SK-N-SH (cell line): Measurements from ENCODE around the gene CNTN3. TPM values are rescaled to one million over a fixed set of nuclear protein-coding genes. Genes with fewer than 3 reads are reported as not detected.

Experiments
- CTCF ChIA-PET: fragments of 300-600, 350-600 bp; formaldehyde crosslinking; extraction: SDS; loops from one replicate; lab custom pipeline; 2021; lab: Yijun Ruan, JAX
- POLR2A ChIA-PET: fragments of 350-600 bp; sonication (Branson Sonifier 250); formaldehyde crosslinking; extraction: SDS; loops from one replicate; lab custom pipeline; 2020; ENCODE audit warnings: antibody characterized with exemption, inconsistent platforms; lab: Yijun Ruan, JAX
- DNase-seq: peaks from one replicate; pipeline ENCODE4 v3.0.0; 2012
- H2AFZ ChIP-seq: fragments of 200-600 bp; sonication (generic); 2 replicates; pipeline ENCODE4 v1.8.1; 2016; ENCODE audit warnings: antibody characterized with exemption, mild to moderate bottlenecking, low read depth
- H3F3A ChIP-seq: fragments of 200-600 bp; sonication (generic); replicated peaks from 2 replicates; pipeline ENCODE3; 2016; ENCODE audit warnings: antibody characterized with exemption, mild to moderate bottlenecking; ENCODE audit not compliant: insufficient read depth
- H3K27ac ChIP-seq, 2 experiments: fragments of 200-500 bp in 1 of 2; fragments of 200-600 bp in 1 of 2; sonication (Bioruptor generic) in 1 of 2; sonication (generic), shearing (Covaris generic) in 1 of 2; 2 replicates each; pipeline versions ENCODE4 v1.5.1 to v1.6.1; 2014 to 2016; ENCODE audit warnings: low read depth in 2 of 2, inconsistent platforms in 1 of 2, low read length in 1 of 2, mild to moderate bottlenecking in 1 of 2, mixed read lengths in 1 of 2
- H3K27me3 ChIP-seq: fragments of 200-600 bp; sonication (generic), shearing (Covaris generic); 2 replicates; pipeline ENCODE4 v1.6.1; 2016; ENCODE audit warnings: mixed run types; ENCODE audit not compliant: insufficient read depth
- H3K36me3 ChIP-seq, 2 experiments: fragments of 200-500 bp in 1 of 2; fragments of 200-600 bp in 1 of 2; sonication (Bioruptor generic) in 1 of 2; sonication (generic) in 1 of 2; replicated peaks in 1 of 2; 2 replicates each; pipeline versions ENCODE3 to v1.5.1; 2014 to 2016; ENCODE audit warnings: low read length in 1 of 2, mild to moderate bottlenecking in 1 of 2; ENCODE audit not compliant: insufficient read depth in 2 of 2, control insufficient read depth in 1 of 2
- H3K4me1 ChIP-seq, 2 experiments: fragments of 200-500 bp in 1 of 2; fragments of 200-600 bp in 1 of 2; sonication (Bioruptor generic) in 1 of 2; sonication (generic), shearing (Covaris generic) in 1 of 2; 2 replicates each; pipeline versions ENCODE4 v1.5.1 to v1.6.1; 2014 to 2016; ENCODE audit warnings: low read depth in 1 of 2, low read length in 1 of 2, mixed run types in 1 of 2; ENCODE audit not compliant: insufficient read depth in 2 of 2, control insufficient read depth in 1 of 2
- H3K4me2 ChIP-seq: fragments of 200-600 bp; sonication (generic), shearing (Covaris generic); 2 replicates; pipeline ENCODE4 v1.6.1; 2017; ENCODE audit warnings: mixed run types
- H3K4me3 ChIP-seq, 2 experiments: fragments of 200-500 bp in 1 of 2; fragments of 200-600 bp in 1 of 2; sonication (Bioruptor generic) in 1 of 2; sonication (generic), shearing (Covaris generic) in 1 of 2; 2 replicates each; pipeline versions ENCODE4 v1.5.1 to v1.8.1; 2014 to 2016; ENCODE audit warnings: low read depth in 2 of 2, inconsistent platforms in 1 of 2, low read length in 1 of 2, mild to moderate bottlenecking in 1 of 2, mixed read lengths in 1 of 2, moderate library complexity in 1 of 2
- H3K79me2 ChIP-seq: fragments of 200-600 bp; sonication (generic); 2 replicates; pipeline ENCODE4 v1.8.1; 2017; ENCODE audit warnings: mild to moderate bottlenecking; ENCODE audit not compliant: insufficient read depth
- H3K9ac ChIP-seq: fragments of 200-600 bp; sonication (generic); 2 replicates; pipeline ENCODE4 v1.6.1; 2017; ENCODE audit warnings: mixed run types
- H3K9me2 ChIP-seq: fragments of 200-600 bp; sonication (generic); 2 replicates; pipeline ENCODE4 v1.6.1; 2017; ENCODE audit warnings: mixed run types
- H3K9me3 ChIP-seq: fragments of 200-600 bp; sonication (generic); 2 replicates; pipeline ENCODE4 v1.6.1; 2017; ENCODE audit warnings: mixed run types, mild to moderate bottlenecking, moderate library complexity
- H4K20me1 ChIP-seq: fragments of 200-600 bp; sonication (generic); 2 replicates; pipeline ENCODE4 v1.6.1; 2017; ENCODE audit warnings: mild to moderate bottlenecking, mixed run types; ENCODE audit not compliant: insufficient read depth
- ELF1 ChIP-seq: IDR thresholded peaks from 2 replicates; pipeline ENCODE4 v1.4.0; 2012
- MEF2A ChIP-seq: IDR thresholded peaks from 2 replicates; pipeline ENCODE4 v1.4.0; 2012; ENCODE audit warnings: low read depth, borderline replicate concordance
- NFIC ChIP-seq: IDR thresholded peaks from 2 replicates; pipeline ENCODE4 v1.4.0; 2012; ENCODE audit warnings: borderline replicate concordance
- TAF1 ChIP-seq: IDR thresholded peaks from 2 replicates; pipeline ENCODE4 v1.6.1; 2012; ENCODE audit warnings: low read depth, mild to moderate bottlenecking, low read length, moderate library complexity, borderline replicate concordance
- WGBS: methylation state at CpG from one replicate; pipeline ENCODE4 v1.1.6; 2017; ENCODE audit warnings: low lambda C conversion rate; 5-methylcytosine and 5-hydroxymethylcytosine counted together
- polyA plus RNA-seq, 3 experiments: library from polyadenylated mRNA; depleted of rRNA; stranded (reverse); fragments of >200 nt; gene quantifications; 2 replicates each; pipeline ENCODE4 v1.2.3, GENCODE V29; 2012
- TF ChIP-seq, protein P1 (sequence below): fragments of 150-350 bp; IDR thresholded peaks from 2 replicates; pipeline ENCODE4 v1.6.1; 2016; ENCODE audit warnings: mild to moderate bottlenecking, low read depth, low read length
- TF ChIP-seq, protein P2 (sequence below): fragments of 150-350 bp; IDR thresholded peaks from 2 replicates; pipeline ENCODE4 v1.6.1; 2017; ENCODE audit warnings: antibody characterized with exemption, low read length, low read depth, borderline replicate concordance
- TF ChIP-seq, protein P3 (sequence below): IDR thresholded peaks from 2 replicates; pipeline ENCODE4 v1.4.0; 2012; ENCODE audit warnings: low read depth, borderline replicate concordance

CNTN3 gene
- polyA plus RNA-seq, 1 of the 3 experiments (the other 2 are of a cell fraction): 2.8 TPM

DNA sequence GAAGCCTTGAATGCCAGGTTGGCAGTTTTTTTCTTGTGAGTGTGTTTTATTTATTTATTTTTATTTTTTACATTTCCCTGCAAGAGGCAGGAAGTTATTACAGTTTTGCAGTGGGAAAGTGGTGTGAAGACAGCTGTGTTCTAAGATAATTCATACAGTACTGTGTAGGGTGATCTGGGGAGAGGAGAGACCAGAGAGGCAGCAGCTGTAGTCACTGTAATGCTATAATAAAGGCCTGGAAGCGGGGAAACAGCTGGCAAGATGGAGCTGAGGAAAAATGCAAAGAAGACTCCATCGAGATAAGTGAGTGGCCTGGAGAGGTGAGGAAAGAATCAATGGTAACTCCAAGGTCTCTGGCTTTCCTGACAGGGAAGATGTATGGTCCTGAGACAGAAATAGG is 23.1 kb downstream of the CNTN3 start:
- no peak overlapping the region for H3K4me2 ChIP-seq

DNA sequence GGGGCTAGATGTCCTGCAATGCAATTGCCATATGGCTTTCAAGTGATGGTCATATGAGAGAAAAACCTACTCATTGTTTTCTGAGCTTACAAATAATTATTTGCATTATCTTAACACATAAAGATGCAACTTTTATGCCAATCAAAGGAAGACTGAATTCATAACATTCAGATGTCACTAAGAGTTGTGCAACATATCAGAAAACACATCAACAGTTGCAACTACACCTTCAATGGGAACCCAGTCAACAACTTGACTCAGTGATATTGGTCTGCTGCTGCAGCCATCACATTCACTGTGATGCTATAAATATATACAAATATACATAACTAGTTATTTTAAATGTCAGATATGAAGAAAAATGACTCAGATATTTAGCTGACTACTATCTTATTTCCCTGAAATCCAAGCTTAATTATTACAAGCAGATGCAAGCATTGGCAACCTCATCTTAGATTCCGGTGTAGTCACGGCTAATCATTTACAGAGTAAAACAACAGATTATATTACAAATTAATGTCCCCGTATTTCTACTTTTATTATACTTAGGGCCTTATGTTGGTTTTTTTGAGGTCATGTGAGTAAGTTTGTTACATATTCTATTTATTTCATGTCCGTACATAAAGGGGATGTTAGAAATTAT is 23.7 kb downstream of the CNTN3 start:
- H3F3A ChIP-seq: no peaks in the 10 kb centered on the region
- no peaks in the 10 kb centered on the region for H3K27me3 ChIP-seq
- 67% methylated on average over 4 of the region's 4 CpGs for WGBS
- no peak overlapping the region for H3K4me2 ChIP-seq
- TF ChIP-seq ELF1 (no peak), TAF1 (no peak)
- TF ChIP-seq, protein P1, sequence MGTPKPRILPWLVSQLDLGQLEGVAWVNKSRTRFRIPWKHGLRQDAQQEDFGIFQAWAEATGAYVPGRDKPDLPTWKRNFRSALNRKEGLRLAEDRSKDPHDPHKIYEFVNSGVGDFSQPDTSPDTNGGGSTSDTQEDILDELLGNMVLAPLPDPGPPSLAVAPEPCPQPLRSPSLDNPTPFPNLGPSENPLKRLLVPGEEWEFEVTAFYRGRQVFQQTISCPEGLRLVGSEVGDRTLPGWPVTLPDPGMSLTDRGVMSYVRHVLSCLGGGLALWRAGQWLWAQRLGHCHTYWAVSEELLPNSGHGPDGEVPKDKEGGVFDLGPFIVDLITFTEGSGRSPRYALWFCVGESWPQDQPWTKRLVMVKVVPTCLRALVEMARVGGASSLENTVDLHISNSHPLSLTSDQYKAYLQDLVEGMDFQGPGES: no peak
- no peaks in the 10 kb centered on the region for H3K9me3 ChIP-seq
- H3K27ac ChIP-seq: no peak overlapping the region
- H4K20me1 ChIP-seq: no peaks in the 10 kb centered on the region
- ChIA-PET CTCF (no interaction called here), POLR2A (no interaction called here)
- DNase-seq: no peak
- H3K36me3 ChIP-seq: no peaks in the 10 kb centered on the region
- no peak overlapping the region for H2AFZ ChIP-seq
- no peak overlapping the region for H3K9ac ChIP-seq
- no peaks in the 10 kb centered on the region for H3K9me2 ChIP-seq
- H3K4me3 ChIP-seq: no peak overlapping the region
- H3K79me2 ChIP-seq: peaks cover 21% of the 10 kb centered on the region; the same call in 1 of the 2 replicates
- peaks cover 0 to 12% of the 10 kb centered on the region in 2 experiments; a peak in 1 of 4 replicates for H3K4me1 ChIP-seq

More for the DNA sequence above, 23.1 kb downstream of the CNTN3 start:
- Histone ChIP-seq H3K79me2 (peaks cover 18% of the 10 kb centered on the region; the same call in 1 of the 2 replicates), H3K4me3 (no peak overlapping the region), H4K20me1 (no peaks in the 10 kb centered on the region), H3K27ac (no peak overlapping the region), H3K9me3 (no peaks in the 10 kb centered on the region), H3F3A (no peaks in the 10 kb centered on the region), H3K9ac (no peak overlapping the region), H3K27me3 (no peaks in the 10 kb centered on the region), H3K4me1 (peaks cover 0 to 12% of the 10 kb centered on the region in 2 experiments; a peak in 1 of 4 replicates), H3K9me2 (no peaks in the 10 kb centered on the region), H3K36me3 (no peaks in the 10 kb centered on the region), H2AFZ (no peak overlapping the region)
- ChIA-PET POLR2A (no interaction called here), CTCF (no interaction called here)
- DNase-seq: no peak
- WGBS: 33% methylated on average over 2 of the region's 2 CpGs
- TF ChIP-seq, protein P2, sequence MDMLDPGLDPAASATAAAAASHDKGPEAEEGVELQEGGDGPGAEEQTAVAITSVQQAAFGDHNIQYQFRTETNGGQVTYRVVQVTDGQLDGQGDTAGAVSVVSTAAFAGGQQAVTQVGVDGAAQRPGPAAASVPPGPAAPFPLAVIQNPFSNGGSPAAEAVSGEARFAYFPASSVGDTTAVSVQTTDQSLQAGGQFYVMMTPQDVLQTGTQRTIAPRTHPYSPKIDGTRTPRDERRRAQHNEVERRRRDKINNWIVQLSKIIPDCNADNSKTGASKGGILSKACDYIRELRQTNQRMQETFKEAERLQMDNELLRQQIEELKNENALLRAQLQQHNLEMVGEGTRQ: no peak
- TF ChIP-seq TAF1 (no peak), NFIC (no peak), MEF2A (no peak)
- TF ChIP-seq, protein P3, sequence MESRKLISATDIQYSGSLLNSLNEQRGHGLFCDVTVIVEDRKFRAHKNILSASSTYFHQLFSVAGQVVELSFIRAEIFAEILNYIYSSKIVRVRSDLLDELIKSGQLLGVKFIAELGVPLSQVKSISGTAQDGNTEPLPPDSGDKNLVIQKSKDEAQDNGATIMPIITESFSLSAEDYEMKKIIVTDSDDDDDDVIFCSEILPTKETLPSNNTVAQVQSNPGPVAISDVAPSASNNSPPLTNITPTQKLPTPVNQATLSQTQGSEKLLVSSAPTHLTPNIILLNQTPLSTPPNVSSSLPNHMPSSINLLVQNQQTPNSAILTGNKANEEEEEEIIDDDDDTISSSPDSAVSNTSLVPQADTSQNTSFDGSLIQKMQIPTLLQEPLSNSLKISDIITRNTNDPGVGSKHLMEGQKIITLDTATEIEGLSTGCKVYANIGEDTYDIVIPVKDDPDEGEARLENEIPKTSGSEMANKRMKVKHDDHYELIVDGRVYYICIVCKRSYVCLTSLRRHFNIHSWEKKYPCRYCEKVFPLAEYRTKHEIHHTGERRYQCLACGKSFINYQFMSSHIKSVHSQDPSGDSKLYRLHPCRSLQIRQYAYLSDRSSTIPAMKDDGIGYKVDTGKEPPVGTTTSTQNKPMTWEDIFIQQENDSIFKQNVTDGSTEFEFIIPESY: no peak
